Measurements from ENCODE around the gene LPIN1.

LPIN1 gene

GRCh38 chr2:11746376-11746806, at the start of gene LPIN1:
LPIN1 (plus strand) TSS chr2:11746632; CDS start chr2:11765542, 18,910 bp downstream.
- DNase-seq = peak; percentile 84 to 89 (median 86)

GRCh38 chr2:11696736-11697102, 49.7 kb upstream of the LPIN1 start:
- DNase-seq = no peak

GRCh38 chr2:11697103-11697871, 49.1 kb upstream of the LPIN1 start:
- DNase-seq = no peak

- no peak for DNase-seq
Measured at GRCh38 chr2:11698009-11698922, 48.2 kb upstream of the LPIN1 start.

GRCh38 chr2:11699686-11700670, 46.5 kb upstream of the LPIN1 start:
- DNase-seq = no peak

- DNase-seq = no peak
Measured at GRCh38 chr2:11701206-11701605, 45.2 kb upstream of the LPIN1 start.

- no peak for DNase-seq
Measured at GRCh38 chr2:11701751-11702301, 44.6 kb upstream of the LPIN1 start.

GRCh38 chr2:11702946-11703345, 43.5 kb upstream of the LPIN1 start:
- no peak for DNase-seq

- no peak for DNase-seq
Measured at GRCh38 chr2:11703700-11704099, 42.7 kb upstream of the LPIN1 start.

GRCh38 chr2:11705063-11705462, 41.4 kb upstream of the LPIN1 start:
- DNase-seq = no peak

GRCh38 chr2:11705711-11706110, 40.7 kb upstream of the LPIN1 start:
- no peak for DNase-seq

GRCh38 chr2:11708106-11708505, 38.3 kb upstream of the LPIN1 start:
- DNase-seq = no peak

- no peak for DNase-seq
Measured at GRCh38 chr2:11709293-11709692, 37.1 kb upstream of the LPIN1 start.

GRCh38 chr2:11710210-11710609, 36.2 kb upstream of the LPIN1 start:
- no peak for DNase-seq

- DNase-seq = no peak
Measured at GRCh38 chr2:11710632-11711353, 35.6 kb upstream of the LPIN1 start.

GRCh38 chr2:11711354-11711716, 35.1 kb upstream of the LPIN1 start:
- DNase-seq = no peak

- no peak for DNase-seq
Measured at GRCh38 chr2:11711751-11712150, 34.7 kb upstream of the LPIN1 start.

GRCh38 chr2:11712866-11713265, 33.6 kb upstream of the LPIN1 start:
- no peak for DNase-seq

- no peak for DNase-seq
Measured at GRCh38 chr2:11713815-11714214, 32.6 kb upstream of the LPIN1 start.

- DNase-seq = no peak
Measured at GRCh38 chr2:11715987-11716652, 30.3 kb upstream of the LPIN1 start.

- no peak for DNase-seq
Measured at GRCh38 chr2:11716689-11717321, 29.6 kb upstream of the LPIN1 start.
